OCI-LY7 (cell line): Measurements from ENCODE around the gene RNASE4. TPM values are rescaled to one million over a fixed set of nuclear protein-coding genes. Genes with fewer than 3 reads are reported as not detected.
"Not testable (repeated sequence)": the region's sequence is repeated elsewhere in the genome, so short reads cannot be mapped to it uniquely, and the experiment has no call there.

ENCODE experiments used
- BruUV-seq: library from RNA; stranded (reverse); fragments of 400-500 nt; replicated peaks from 2 replicates; lab custom pipeline; 2021; lab: Mats Ljungman, UMichigan
- CTCF ChIA-PET: fragments of 300-600 bp; sonication (Branson Sonifier 250); formaldehyde crosslinking; loops from one replicate; lab custom pipeline; 2022; ENCODE audit warnings: antibody characterized with exemption; ENCODE audit not compliant: unreplicated experiment; lab: Charles Lee
- POLR2A ChIA-PET: fragments of 300-600 bp; sonication (Branson Sonifier 250); formaldehyde crosslinking; loops from one replicate; lab custom pipeline; 2022; ENCODE audit warnings: antibody characterized with exemption; lab: Charles Lee
- DNase-seq: peaks from one replicate; pipeline ENCODE4 v3.0.0-alpha.2; 2015; ENCODE audit warnings: low spot score
- H2AFZ ChIP-seq: fragments of 200-600 bp; sonication (generic), shearing (Covaris generic); 2 replicates; pipeline ENCODE4 v1.6.1; 2014; ENCODE audit warnings: mild to moderate bottlenecking, antibody characterized with exemption, low read length, moderate library complexity
- H3K27ac ChIP-seq: fragments of 200-600 bp; sonication (generic); 2 replicates; pipeline ENCODE4 v1.5.1; 2014; ENCODE audit warnings: mixed run types, low read depth, mild to moderate bottlenecking, moderate library complexity, low read length, inconsistent platforms; ENCODE audit not compliant: poor library complexity, severe bottlenecking
- H3K36me3 ChIP-seq: fragments of 200-600 bp; sonication (generic); 2 replicates; pipeline ENCODE4 v1.6.1; 2014; ENCODE audit warnings: mild to moderate bottlenecking, antibody characterized with exemption, low read length, moderate library complexity, mixed read lengths; ENCODE audit not compliant: insufficient read depth
- H3K4me1 ChIP-seq: fragments of 200-600 bp; sonication (generic); 2 replicates; pipeline ENCODE4 v1.5.1; 2014; ENCODE audit warnings: mild to moderate bottlenecking, low read length; ENCODE audit not compliant: insufficient read depth, poor library complexity, severe bottlenecking
- H3K4me2 ChIP-seq: fragments of 200-600 bp; sonication (generic); 2 replicates; pipeline ENCODE4 v1.6.1; 2014; ENCODE audit warnings: mild to moderate bottlenecking, low read length
- H3K4me3 ChIP-seq: fragments of 200-600 bp; sonication (generic); 2 replicates; pipeline ENCODE4 v1.5.1; 2014; ENCODE audit warnings: mild to moderate bottlenecking, low read depth, low read length; ENCODE audit not compliant: poor library complexity, severe bottlenecking
- H3K79me2 ChIP-seq: fragments of 200-600 bp; sonication (generic); 2 replicates; pipeline ENCODE4 v1.6.1; 2016; ENCODE audit warnings: low read depth, mild to moderate bottlenecking, low read length, moderate library complexity, mixed read lengths; ENCODE audit not compliant: insufficient read depth
- H3K9me2 ChIP-seq: fragments of 200-600 bp; sonication (generic); 2 replicates; pipeline ENCODE4 v1.6.1; 2016; ENCODE audit warnings: mild to moderate bottlenecking, low read length, mixed read lengths; ENCODE audit not compliant: insufficient read depth
- H3K9me3 ChIP-seq: fragments of 200-600 bp; sonication (generic); 2 replicates; pipeline ENCODE4 v1.6.1; 2014; ENCODE audit warnings: mild to moderate bottlenecking, mixed run types, low read length, mixed read lengths
- H4K20me1 ChIP-seq: fragments of 200-600 bp; sonication (generic); 2 replicates; pipeline ENCODE4 v1.6.1; 2014; ENCODE audit warnings: mild to moderate bottlenecking, antibody characterized with exemption, low read length, moderate library complexity, mixed read lengths; ENCODE audit not compliant: insufficient read depth
- EZH2phosphoT487 ChIP-seq: fragments of 200-600 bp; sonication (generic); IDR thresholded peaks from 2 replicates; pipeline ENCODE4 v1.6.1; 2018; ENCODE audit warnings: low read depth, borderline replicate concordance, mild to moderate bottlenecking, mixed run types, antibody characterized with exemption, low read length, moderate library complexity, mixed read lengths
- intact Hi-C: fragments of 100-400 bp; cut with micrococcal nuclease; formaldehyde crosslinking; loops from one replicate; pipeline ENCODE4 v1.10.0; 2022; ENCODE audit not compliant: unreplicated experiment
- total RNA-seq, 2 experiments: library from RNA; depleted of rRNA in 1 of 2; stranded (reverse); fragments of >200 nt in 1 of 2; shearing (Covaris generic) in 1 of 2; gene quantifications; 2 replicates each; pipeline ENCODE4 v1.2.3, GENCODE V29; 2014 to 2022
- TF ChIP-seq, protein P1 (sequence below): fragments of 200-600 bp; sonication (generic); conservative IDR thresholded peaks from 2 replicates; pipeline ENCODE4 v1.5.1; 2014; ENCODE audit warnings: mild to moderate bottlenecking, antibody characterized with exemption, low read length, moderate library complexity, mixed read lengths

Gene RNASE4
- total RNA-seq, 2 experiments from 2014 or later = not detected

DNA sequence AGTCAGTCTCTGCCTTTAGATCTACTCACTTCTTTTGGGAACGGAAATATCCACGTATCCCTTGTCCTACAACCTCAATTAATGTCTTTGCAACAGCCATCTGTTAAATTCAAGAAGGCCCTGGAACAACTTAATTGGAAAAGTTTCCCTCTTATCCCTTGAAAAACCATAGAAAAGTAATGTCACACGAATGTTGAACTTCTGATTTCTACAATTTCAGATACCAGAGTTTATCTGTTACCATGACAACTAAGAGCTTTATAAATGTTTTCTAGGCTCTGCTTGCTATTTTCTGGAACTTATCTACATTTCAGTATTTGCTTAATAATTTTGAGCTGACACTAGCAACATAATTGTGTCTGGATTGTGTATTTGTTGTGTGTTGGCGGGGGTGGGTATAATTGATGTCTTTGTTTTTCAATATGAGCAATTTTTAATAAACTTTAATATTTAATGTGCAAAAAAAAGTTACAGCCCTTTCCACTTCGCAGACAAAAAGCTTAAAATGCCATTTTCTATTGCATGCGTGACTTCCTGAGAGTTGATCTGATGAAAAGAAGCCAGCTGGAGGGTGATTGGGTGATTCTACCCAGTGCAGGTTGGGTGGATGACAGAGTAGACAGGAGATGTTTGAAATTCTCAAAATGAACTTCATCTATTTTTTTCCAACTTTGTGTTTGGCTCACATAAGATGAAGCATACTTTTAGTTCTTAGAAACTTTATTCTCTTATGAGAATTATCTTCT, 49.5 kb downstream of the RNASE4 start:
- no peak for TF ChIP-seq EZH2phosphoT487
- TF ChIP-seq, protein P1, sequence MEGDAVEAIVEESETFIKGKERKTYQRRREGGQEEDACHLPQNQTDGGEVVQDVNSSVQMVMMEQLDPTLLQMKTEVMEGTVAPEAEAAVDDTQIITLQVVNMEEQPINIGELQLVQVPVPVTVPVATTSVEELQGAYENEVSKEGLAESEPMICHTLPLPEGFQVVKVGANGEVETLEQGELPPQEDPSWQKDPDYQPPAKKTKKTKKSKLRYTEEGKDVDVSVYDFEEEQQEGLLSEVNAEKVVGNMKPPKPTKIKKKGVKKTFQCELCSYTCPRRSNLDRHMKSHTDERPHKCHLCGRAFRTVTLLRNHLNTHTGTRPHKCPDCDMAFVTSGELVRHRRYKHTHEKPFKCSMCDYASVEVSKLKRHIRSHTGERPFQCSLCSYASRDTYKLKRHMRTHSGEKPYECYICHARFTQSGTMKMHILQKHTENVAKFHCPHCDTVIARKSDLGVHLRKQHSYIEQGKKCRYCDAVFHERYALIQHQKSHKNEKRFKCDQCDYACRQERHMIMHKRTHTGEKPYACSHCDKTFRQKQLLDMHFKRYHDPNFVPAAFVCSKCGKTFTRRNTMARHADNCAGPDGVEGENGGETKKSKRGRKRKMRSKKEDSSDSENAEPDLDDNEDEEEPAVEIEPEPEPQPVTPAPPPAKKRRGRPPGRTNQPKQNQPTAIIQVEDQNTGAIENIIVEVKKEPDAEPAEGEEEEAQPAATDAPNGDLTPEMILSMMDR = no peak
- Histone ChIP-seq H3K4me2 (no peak overlapping the region), H3K79me2 (no peaks in the 10 kb centered on the region), H3K36me3 (no peaks in the 10 kb centered on the region), H3K9me2 (no peaks in the 10 kb centered on the region), H3K9me3 (no peaks in the 10 kb centered on the region), H4K20me1 (no peaks in the 10 kb centered on the region), H2AFZ (no peak overlapping the region), H3K27ac (no peak overlapping the region), H3K4me3 (no peak overlapping the region), H3K4me1 (no peaks in the 10 kb centered on the region)
- intact Hi-C loops = no loop called here
- ChIA-PET POLR2A (no interaction called here), CTCF (no interaction called here)
- DNase-seq = no peak
- BruUV-seq = no TSS peak

DNA sequence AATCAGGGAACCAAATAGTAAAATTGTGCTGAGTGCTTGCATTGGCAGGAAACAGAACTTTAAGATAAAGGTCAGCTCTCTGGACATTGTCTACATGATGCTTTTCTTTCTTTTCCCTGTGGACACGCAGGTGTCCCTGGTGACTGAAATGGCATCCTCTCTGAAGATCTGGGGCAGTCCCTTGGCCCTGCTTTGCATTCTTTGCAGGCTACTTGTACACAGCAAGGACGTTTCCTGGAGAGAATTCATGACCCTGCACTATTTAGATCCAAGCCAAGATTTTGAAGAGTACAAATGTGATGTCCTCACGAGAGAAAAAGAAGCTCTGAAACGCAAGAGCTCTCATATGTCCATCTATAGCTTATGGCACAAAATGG, 50.1 kb downstream of the RNASE4 start:
- Histone ChIP-seq H3K9me3 (no peaks in the 10 kb centered on the region), H4K20me1 (no peaks in the 10 kb centered on the region), H2AFZ (no peak overlapping the region), H3K79me2 (no peaks in the 10 kb centered on the region), H3K27ac (no peak overlapping the region), H3K4me3 (no peak overlapping the region), H3K9me2 (no peaks in the 10 kb centered on the region), H3K36me3 (no peaks in the 10 kb centered on the region), H3K4me1 (no peaks in the 10 kb centered on the region), H3K4me2 (no peak overlapping the region)
- TF ChIP-seq, protein P1 = no peak
- TF ChIP-seq EZH2phosphoT487 = no peak
- CTCF ChIA-PET = no interaction called here
- no peak for DNase-seq
- intact Hi-C loops = no loop called here
- BruUV-seq = no TSS peak
- POLR2A ChIA-PET = interaction anchor here (0.8 kb wide), 1 partner anchor 23 kb away, joined by 4 read pairs; no protein-coding TSS in a partner anchor

DNA sequence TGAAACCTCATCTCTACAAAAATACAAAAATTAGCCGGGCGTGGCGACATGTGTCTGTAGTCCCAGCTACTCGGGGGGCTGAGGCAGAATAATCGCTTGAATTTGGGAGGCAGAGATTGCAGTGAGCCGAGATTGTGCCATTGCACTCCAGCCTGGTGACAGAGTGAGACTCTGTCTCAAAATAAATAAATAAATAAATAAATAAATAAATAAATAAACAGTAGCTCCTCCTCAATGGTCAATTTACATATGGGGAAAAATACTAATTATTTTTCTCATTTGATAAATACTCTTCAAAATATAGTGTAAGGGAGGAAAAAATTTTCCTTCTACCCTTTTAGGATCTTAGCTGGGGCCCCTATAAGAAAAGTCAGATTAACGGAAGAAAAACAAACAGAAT, 53.9 kb downstream of the RNASE4 start:
- H3K27ac ChIP-seq, BruUV-seq, DNase-seq, H3K36me3 ChIP-seq, H3K4me1 ChIP-seq, H3K79me2 ChIP-seq, H4K20me1 ChIP-seq, H3K9me2 ChIP-seq, intact Hi-C loops, H3K4me2 ChIP-seq, H2AFZ ChIP-seq, H3K4me3 ChIP-seq, H3K9me3 ChIP-seq, CTCF ChIA-PET: not testable (repeated sequence)
- POLR2A ChIA-PET = interaction anchor here (0.6 kb wide), 2 partner anchors 8 to 204 kb away, joined by 4 read pairs; no protein-coding TSS in a partner anchor
